Panc1 (cell line): ENCODE data around the gene PLSCR3.

Experiments
- POLR2AphosphoS5 ChIP-seq: IDR thresholded peaks from 2 replicates; pipeline ENCODE4 v1.6.1; 2012; ENCODE audit warnings: mild to moderate bottlenecking, low read depth, low read length, moderate library complexity
- SIN3A ChIP-seq: IDR thresholded peaks from 2 replicates; pipeline ENCODE4 v1.6.1; 2012; ENCODE audit warnings: low read depth, mild to moderate bottlenecking, low read length, moderate library complexity, borderline replicate concordance; ENCODE audit not compliant: insufficient read depth
- TCF7L2 ChIP-seq: IDR thresholded peaks from 2 replicates; pipeline ENCODE4 v1.6.1; 2011; ENCODE audit warnings: mild to moderate bottlenecking, low read depth, low read length, inconsistent platforms
- TF ChIP-seq, protein P1 (sequence below): fragments of 450-650 bp; IDR thresholded peaks from 2 replicates; pipeline ENCODE4 v1.5.1; 2017; ENCODE audit warnings: mild to moderate bottlenecking
- TF ChIP-seq, protein P2 (sequence below), 2 experiments: IDR thresholded peaks; 2 replicates each; pipeline ENCODE4 v1.6.1; 2011 to 2012; ENCODE audit warnings: low read depth in 2 of 2, control low read depth in 1 of 2, low read length in 1 of 2, mild to moderate bottlenecking in 1 of 2, moderate library complexity in 1 of 2; ENCODE audit not compliant: insufficient read depth in 1 of 2

DNA sequence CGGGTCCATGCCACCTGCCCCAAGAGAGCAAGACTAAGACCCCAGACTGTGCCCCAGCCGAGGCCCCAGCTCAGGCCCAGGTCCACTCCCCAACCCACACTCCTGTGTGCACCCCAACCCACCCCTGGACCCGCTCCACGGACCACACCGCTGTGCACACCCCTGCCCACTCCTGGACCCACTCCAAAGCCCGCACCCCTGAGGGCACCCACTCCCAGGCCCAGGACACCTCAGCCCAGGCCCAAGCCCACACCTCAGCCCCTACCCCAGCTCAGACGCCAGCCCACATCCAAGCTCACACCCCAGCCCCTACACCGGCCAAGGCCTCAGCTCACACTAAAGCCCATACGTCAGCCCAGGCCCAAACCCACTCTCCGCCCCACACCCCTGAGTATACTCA is 35.4 kb upstream of the PLSCR3 start:
- TF ChIP-seq, protein P1, sequence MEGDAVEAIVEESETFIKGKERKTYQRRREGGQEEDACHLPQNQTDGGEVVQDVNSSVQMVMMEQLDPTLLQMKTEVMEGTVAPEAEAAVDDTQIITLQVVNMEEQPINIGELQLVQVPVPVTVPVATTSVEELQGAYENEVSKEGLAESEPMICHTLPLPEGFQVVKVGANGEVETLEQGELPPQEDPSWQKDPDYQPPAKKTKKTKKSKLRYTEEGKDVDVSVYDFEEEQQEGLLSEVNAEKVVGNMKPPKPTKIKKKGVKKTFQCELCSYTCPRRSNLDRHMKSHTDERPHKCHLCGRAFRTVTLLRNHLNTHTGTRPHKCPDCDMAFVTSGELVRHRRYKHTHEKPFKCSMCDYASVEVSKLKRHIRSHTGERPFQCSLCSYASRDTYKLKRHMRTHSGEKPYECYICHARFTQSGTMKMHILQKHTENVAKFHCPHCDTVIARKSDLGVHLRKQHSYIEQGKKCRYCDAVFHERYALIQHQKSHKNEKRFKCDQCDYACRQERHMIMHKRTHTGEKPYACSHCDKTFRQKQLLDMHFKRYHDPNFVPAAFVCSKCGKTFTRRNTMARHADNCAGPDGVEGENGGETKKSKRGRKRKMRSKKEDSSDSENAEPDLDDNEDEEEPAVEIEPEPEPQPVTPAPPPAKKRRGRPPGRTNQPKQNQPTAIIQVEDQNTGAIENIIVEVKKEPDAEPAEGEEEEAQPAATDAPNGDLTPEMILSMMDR: no peak
- TF ChIP-seq SIN3A: no peak
- no peak for TF ChIP-seq POLR2AphosphoS5
- TF ChIP-seq TCF7L2: no peak
- TF ChIP-seq, protein P2, sequence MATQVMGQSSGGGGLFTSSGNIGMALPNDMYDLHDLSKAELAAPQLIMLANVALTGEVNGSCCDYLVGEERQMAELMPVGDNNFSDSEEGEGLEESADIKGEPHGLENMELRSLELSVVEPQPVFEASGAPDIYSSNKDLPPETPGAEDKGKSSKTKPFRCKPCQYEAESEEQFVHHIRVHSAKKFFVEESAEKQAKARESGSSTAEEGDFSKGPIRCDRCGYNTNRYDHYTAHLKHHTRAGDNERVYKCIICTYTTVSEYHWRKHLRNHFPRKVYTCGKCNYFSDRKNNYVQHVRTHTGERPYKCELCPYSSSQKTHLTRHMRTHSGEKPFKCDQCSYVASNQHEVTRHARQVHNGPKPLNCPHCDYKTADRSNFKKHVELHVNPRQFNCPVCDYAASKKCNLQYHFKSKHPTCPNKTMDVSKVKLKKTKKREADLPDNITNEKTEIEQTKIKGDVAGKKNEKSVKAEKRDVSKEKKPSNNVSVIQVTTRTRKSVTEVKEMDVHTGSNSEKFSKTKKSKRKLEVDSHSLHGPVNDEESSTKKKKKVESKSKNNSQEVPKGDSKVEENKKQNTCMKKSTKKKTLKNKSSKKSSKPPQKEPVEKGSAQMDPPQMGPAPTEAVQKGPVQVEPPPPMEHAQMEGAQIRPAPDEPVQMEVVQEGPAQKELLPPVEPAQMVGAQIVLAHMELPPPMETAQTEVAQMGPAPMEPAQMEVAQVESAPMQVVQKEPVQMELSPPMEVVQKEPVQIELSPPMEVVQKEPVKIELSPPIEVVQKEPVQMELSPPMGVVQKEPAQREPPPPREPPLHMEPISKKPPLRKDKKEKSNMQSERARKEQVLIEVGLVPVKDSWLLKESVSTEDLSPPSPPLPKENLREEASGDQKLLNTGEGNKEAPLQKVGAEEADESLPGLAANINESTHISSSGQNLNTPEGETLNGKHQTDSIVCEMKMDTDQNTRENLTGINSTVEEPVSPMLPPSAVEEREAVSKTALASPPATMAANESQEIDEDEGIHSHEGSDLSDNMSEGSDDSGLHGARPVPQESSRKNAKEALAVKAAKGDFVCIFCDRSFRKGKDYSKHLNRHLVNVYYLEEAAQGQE (IDR thresholded peaks at IDR 0.05; ENCODE audit: insufficient read depth in 1 of 2, low read depth in 2 of 2, low read length in 1 of 2): no peak
